ENCODE data around the gene AP4B1.
"Not testable (repeated sequence)": the region's sequence is repeated elsewhere in the genome, so short reads cannot be mapped to it uniquely, and the experiment has no call there.

The AP4B1 gene

DNA sequence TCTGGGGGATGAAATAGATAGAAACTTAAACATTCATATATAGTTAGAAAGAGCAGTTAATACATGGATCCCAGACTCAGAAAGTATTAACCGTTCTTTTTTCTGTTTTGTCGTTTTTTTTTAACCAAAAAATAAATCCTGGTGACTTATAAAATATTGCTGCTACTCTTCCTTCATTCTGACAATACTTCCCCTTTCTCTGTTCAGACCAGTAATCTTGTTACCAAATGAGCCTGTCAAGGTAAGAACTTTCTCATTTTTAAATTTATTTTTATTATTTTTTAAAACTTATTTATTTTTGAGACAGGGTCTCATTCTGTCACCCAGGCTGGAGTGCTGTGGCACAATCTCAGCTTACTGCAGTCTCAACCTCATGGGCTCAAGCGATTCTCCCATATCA, 46.8 kb downstream of the AP4B1 start:
- no peak for DNase-seq

DNA sequence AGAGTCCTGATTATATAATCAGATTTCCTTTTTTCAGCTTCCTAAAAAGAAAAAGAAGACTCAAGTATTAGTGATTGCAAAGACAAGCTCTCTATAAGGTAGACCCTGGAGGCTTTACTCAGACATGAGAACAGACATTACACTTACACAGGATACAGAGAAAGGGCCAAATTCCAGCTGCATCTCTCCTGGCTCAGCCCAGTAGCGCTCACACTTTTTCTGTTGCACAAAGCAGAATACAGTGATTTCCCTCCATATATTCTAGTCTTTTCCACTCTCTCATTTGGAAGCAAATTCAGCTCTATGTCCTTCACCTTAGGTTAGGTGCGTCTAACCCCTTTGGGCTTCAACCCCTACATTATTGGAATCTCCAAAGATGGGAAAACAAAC, 48.2 kb downstream of the AP4B1 start:
- DNase-seq = no peak

DNA sequence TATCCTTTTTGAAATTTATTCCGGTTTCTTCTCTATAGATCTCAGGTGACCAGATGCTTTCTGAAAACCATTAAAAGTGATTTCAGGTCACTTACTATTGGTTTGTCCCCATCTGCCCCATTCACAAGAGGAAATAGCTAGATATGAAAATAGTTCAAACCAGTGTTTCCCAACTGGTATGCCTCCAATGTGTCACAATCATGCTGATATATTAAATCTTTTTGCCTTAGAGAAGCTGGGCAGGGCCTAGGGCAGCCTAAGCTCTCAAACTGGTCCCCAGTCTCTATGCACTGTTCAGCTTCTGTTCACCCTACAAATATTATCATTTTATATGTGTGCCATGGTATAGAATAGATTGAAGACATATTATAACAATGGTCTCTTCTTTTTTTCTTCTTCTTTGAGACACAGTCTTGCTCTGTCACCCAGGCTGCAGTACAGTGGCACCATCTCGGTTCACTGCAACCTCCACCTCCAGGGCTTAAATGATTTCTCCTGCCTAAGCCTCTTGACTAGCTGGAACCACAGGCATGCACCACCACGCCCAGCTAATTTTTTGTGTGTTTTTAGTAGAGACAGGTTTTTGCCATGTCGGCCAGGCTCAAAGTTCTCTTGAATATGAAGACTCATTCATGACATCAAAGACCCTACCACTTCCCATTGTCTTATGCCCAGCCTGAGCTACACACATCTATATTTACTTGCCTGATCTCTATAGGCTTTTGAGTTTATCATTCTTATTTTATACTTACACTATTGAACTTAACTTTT, 48.8 kb downstream of the AP4B1 start:
- DNase-seq = no peak

- no peak for DNase-seq
These were observed 50.4 kb downstream of the AP4B1 start for GRCh38 chr1:113854234-113854633.

DNA sequence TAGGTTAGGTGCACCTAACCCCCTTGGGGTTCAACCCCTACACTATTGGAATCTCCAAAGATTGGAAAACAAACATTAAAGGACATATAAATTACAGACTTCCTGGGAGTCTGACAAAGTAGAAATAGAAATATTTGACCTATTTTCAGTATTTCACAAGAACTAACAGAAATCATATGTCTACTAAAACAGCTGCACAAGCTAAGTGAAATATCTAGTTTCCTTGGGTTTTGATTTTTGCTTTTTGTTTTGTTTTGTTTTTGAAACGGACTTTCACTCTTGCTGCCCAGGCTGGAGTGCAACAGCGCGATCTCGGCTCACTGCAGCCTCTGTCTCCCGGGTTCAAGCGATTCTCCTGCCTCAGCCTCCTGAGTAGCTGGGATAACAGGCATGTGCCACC, 51.9 kb downstream of the AP4B1 start:
- DNase-seq = not testable (repeated sequence)

DNA sequence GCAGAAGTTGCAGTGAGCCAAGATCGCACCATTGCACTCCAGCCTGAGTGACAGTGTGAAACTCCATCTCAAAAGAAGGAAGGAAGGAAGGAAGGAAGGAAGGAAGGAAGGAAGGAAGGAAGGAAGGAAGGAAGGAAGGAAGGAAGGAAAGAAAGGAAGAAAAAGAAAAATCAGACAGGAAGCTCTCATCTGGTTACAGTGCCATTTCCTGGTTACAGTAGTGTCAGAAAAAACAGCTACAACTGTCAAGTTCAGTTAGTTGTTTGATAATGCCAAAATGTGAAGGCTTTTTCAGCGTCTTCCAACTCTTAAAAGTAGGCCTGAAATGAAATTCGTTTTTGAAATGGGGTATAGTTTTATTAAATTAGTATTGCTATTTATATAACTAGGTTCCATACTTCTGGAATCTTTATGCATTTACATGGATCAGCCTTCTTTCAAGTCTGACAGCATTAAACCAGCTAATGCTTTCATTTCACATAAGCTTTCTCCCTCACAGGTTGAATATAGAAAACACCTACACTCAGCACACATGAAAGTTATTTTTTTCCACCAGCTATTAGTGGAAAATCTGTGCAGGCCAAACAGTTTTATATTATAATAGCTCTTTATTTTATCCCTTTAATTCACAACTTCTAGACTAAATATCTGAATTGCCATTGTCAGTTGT, 54.3 kb downstream of the AP4B1 start:
- DNase-seq = no peak

DNA sequence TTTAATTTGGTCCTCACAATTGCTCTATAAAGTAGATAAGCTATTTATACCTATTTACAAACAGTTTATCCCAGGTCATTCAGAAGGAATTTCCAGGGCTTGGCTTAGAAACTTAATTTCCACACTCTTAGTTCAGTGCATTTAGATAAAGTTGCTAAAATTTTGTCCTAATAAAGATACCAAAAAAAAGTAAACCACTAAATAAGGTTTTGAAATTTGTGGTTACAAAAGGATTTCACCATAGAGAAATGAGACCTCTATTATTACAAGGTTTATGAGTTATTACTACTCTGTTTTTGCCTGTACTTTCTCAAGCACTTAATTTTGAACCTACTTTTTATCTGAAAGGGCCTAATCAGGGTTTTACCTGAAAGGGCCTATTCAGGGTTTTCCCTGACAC, 55.5 kb downstream of the AP4B1 start:
- no peak for DNase-seq

- no peak for DNase-seq
These were observed 58.1 kb downstream of the AP4B1 start for GRCh38 chr1:113846391-113847035.
